Hematopoietic multipotent progenitor cell treated with erythropoietin and hydrocortisone succinate and interleukin-3 and kit ligand, for 4 days (in vitro differentiated cells): ENCODE results near the gene TKT.

Experiments
- DNase-seq: peaks from one replicate; pipeline ENCODE4 v3.0.0-alpha.2; 2015

Gene TKT

GRCh38 chr3:53195066-53195450 lies 60.8 kb downstream of the TKT start:
- DNase-seq: no peak

GRCh38 chr3:53194210-53195065 lies 61.4 kb downstream of the TKT start:
- DNase-seq: no peak

GRCh38 chr3:53193466-53194209 lies 62.2 kb downstream of the TKT start:
- no peak for DNase-seq

- DNase-seq: no peak
Measured at GRCh38 chr3:53192608-53193007, 63.2 kb downstream of the TKT start.

- no peak for DNase-seq
Measured at GRCh38 chr3:53191836-53192480, 63.9 kb downstream of the TKT start.

GRCh38 chr3:53190659-53191058 lies 65.2 kb downstream of the TKT start:
- no peak for DNase-seq

- DNase-seq: no peak
Measured at GRCh38 chr3:53189276-53189675, 66.5 kb downstream of the TKT start.

- no peak for DNase-seq
Measured at GRCh38 chr3:53188720-53189119, 67.1 kb downstream of the TKT start.

GRCh38 chr3:53188136-53188685 lies 67.6 kb downstream of the TKT start:
- DNase-seq: no peak

GRCh38 chr3:53187430-53187829 lies 68.4 kb downstream of the TKT start:
- DNase-seq: no peak

- DNase-seq: no peak
Measured at GRCh38 chr3:53186726-53187125, 69.1 kb downstream of the TKT start.

- no peak for DNase-seq
Measured at GRCh38 chr3:53185761-53186465, 69.9 kb downstream of the TKT start.

GRCh38 chr3:53184701-53185100 lies 71.1 kb downstream of the TKT start:
- no peak for DNase-seq

GRCh38 chr3:53183514-53183913 lies 72.3 kb downstream of the TKT start:
- DNase-seq: no peak

GRCh38 chr3:53182764-53183355 lies 73.0 kb downstream of the TKT start:
- DNase-seq: no peak

- DNase-seq: no peak
Measured at GRCh38 chr3:53181528-53181927, 74.3 kb downstream of the TKT start.

- no peak for DNase-seq
Measured at GRCh38 chr3:53181024-53181371, 74.8 kb downstream of the TKT start.

- DNase-seq: no peak
Measured at GRCh38 chr3:53180305-53181023, 75.4 kb downstream of the TKT start.

GRCh38 chr3:53179580-53179979 lies 76.2 kb downstream of the TKT start:
- DNase-seq: no peak

GRCh38 chr3:53178246-53178645 lies 77.6 kb downstream of the TKT start:
- DNase-seq: no peak

- DNase-seq: no peak
Measured at GRCh38 chr3:53175613-53176540, 79.9 kb downstream of the TKT start.
